ENCODE data around the gene STAC2. TPM values are rescaled to one million over a fixed set of nuclear protein-coding genes. Genes with fewer than 3 reads are reported as not detected.
A peak's percentile ranks its signal among the peaks of the same experiment; 100 is the strongest.

STAC2 gene
- polyA plus RNA-seq, 1 experiment = not detected

DNA sequence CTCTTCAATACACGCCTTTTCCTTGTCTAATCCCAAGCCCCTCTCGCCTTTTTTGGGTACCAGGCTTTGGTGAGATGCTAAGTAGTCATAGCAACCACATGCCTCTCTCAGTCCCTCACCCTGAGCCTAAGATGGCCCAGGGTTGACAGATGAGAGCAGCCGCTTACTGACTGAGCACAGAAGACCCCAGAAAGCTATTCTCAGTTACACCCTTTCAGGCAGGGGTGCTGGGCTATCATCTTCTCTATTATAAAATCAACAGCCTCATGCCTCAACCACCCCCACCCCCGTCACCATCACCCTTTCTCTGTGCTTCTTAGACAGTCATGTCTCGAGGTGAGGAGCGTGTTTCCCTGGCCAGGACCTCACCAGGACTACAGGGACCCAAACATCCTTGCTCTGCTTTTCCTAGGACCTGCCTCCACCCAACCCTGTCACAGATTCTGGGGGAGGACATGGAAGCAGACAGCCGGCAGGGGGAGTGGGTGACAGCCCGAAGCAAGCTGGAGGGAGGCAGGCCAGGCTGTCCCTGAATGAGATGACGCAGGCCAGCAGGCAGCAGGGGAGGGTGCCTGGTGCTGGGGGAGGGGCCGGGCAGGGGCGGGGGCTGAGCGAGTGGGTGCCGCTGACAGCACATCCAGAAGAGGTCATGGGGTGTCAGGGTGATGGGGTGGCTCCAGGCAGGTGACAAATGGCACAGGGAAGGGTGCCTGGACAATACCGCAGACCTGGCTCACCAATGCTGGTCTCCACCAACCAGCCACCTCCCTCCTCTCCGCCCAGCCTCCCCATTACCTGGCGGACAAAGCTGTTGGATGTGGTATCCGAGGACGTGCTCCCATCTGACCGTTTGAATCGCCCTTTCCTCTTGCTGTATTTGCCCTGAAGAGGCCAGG is 31.4 kb downstream of the STAC2 start:
- H3K27me3 ChIP-seq (ENCODE audit: control insufficient read depth, insufficient read depth, low read length) = no peaks in the 10 kb centered on the region
- TF ChIP-seq, protein P1, sequence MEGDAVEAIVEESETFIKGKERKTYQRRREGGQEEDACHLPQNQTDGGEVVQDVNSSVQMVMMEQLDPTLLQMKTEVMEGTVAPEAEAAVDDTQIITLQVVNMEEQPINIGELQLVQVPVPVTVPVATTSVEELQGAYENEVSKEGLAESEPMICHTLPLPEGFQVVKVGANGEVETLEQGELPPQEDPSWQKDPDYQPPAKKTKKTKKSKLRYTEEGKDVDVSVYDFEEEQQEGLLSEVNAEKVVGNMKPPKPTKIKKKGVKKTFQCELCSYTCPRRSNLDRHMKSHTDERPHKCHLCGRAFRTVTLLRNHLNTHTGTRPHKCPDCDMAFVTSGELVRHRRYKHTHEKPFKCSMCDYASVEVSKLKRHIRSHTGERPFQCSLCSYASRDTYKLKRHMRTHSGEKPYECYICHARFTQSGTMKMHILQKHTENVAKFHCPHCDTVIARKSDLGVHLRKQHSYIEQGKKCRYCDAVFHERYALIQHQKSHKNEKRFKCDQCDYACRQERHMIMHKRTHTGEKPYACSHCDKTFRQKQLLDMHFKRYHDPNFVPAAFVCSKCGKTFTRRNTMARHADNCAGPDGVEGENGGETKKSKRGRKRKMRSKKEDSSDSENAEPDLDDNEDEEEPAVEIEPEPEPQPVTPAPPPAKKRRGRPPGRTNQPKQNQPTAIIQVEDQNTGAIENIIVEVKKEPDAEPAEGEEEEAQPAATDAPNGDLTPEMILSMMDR (IDR thresholded peaks at IDR 0.05; ENCODE audit: low read depth, low read length) = peak; percentile 52
- H3K4me3 ChIP-seq (ENCODE audit: low read depth, low read length) = no peak overlapping the region
- CTCF ChIA-PET = interaction anchor here (0.7 to 2.4 kb wide), 5 partner anchors 8 to 50 kb away, joined by 3 to 18 read pairs (median 5); no protein-coding TSS in a partner anchor
- no peak for DNase-seq (ENCODE audit: low read depth, low spot score)
- H3K9me3 ChIP-seq (ENCODE audit: control insufficient read depth, insufficient read depth, low read length) = no peaks in the 10 kb centered on the region; the same call in 1 of the 2 replicates
- POLR2A ChIA-PET = interaction anchor here (1.2 kb wide), 1 partner anchor 30 kb away, joined by 3 read pairs; no protein-coding TSS in a partner anchor
- H3K27ac ChIP-seq (ENCODE audit: low read depth, low read length) = no peak overlapping the region

DNA sequence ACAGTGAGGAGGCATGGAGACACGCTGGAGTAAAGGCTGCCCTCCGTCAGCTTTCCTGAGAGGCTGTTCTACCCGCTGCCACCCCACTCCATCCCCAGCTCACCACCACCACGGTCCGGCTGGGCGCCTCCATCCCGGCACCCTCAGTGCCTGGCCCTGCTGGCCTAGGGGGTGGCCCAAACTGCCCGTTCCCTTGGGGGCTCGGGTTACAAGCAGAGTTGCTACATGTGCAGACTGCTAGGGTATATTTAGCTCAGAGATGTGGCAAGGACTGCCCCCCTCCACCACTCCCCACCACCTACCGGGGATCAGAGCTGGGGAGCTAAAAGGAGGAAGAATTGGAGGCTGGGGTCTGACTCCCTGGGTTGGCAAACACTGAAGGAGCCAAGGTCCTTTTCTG is 32.4 kb downstream of the STAC2 start:
- ChIA-PET CTCF (no interaction called here), POLR2A (no interaction called here)
- no peak for DNase-seq (ENCODE audit: low read depth, low spot score)
- H3K27ac ChIP-seq (ENCODE audit: low read depth, low read length) = no peak overlapping the region
- TF ChIP-seq, protein P1 (IDR thresholded peaks at IDR 0.05; ENCODE audit: low read depth, low read length) = no peak
- H3K27me3 ChIP-seq (ENCODE audit: control insufficient read depth, insufficient read depth, low read length) = no peaks in the 10 kb centered on the region
- no peak overlapping the region for H3K4me3 ChIP-seq (ENCODE audit: low read depth, low read length)
- H3K9me3 ChIP-seq (ENCODE audit: control insufficient read depth, insufficient read depth, low read length) = no peaks in the 10 kb centered on the region; the same call in 1 of the 2 replicates

DNA sequence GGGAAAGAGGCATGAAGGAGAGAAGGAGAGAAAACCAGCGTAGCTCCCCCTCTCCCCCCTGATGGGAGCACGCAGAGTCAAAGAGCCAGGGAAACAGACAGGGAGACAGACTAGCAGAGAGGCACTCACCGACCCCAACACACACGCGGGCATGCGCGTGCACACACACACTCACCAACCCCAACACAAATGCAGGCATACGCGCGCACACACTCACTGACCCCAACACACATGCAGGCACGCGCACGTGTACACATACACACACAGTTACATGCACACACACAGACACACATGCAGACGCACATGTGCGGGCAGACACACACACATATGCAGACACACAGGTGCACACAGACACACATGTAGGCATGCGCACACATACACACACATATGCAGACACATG is 32.8 kb downstream of the STAC2 start:
- Histone ChIP-seq H3K9me3 (ENCODE audit: control insufficient read depth, insufficient read depth, low read length) (no peaks in the 10 kb centered on the region; the same call in 1 of the 2 replicates), H3K27ac (ENCODE audit: low read depth, low read length) (no peak overlapping the region), H3K4me3 (ENCODE audit: low read depth, low read length) (no peak overlapping the region), H3K27me3 (ENCODE audit: control insufficient read depth, insufficient read depth, low read length) (no peaks in the 10 kb centered on the region)
- TF ChIP-seq, protein P1 (IDR thresholded peaks at IDR 0.05; ENCODE audit: low read depth, low read length) = no peak
- DNase-seq (ENCODE audit: low read depth, low spot score) = no peak
- POLR2A ChIA-PET = no interaction called here
- CTCF ChIA-PET = interaction anchor here (1.5 kb wide), 1 partner anchor 51 kb away, joined by 3 read pairs; no protein-coding TSS in a partner anchor

DNA sequence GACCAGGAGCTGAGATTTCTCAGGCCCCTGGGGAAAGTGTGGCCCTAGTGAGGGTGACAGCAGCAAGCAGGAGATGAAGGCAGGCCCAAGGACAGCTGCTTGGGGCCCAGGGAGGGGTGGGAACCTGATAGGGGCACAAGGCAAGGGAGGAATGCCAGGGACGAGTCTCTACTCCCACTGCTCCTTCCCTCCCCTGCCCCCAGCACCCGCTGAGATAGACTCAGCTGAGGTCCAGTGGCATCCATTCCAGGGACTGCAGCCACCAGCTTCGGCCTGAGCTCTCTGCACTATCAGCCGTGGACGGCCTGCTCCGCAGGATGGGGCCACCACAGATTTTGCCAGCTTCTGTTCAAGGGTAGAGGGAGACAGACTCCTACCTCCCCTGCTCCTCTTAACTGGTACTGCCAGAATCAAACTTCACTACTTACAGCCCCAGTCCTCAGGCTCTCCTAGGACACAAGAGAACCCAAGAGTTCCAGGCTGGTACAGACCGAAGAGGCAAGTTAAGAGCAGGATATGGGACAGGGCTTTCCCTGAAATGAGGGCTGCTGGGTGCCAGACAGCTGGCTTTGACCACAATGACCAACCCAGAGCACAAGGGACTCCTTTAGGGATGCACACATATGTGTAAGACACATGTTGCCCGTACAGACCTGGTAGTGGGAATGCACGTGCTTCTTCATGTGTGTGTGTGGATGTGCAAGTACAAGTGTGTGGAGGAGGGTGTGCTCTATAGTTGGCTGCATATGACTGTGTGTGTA is 33.8 kb downstream of the STAC2 start:
- CTCF ChIA-PET = interaction anchor here (1.5 kb wide), 1 partner anchor 52 kb away, joined by 3 read pairs; no protein-coding TSS in a partner anchor

More for the DNA sequence above, 33.8 kb downstream of the STAC2 start:
- POLR2A ChIA-PET = interaction anchor here (0.8 kb wide), 1 partner anchor 8 kb away, joined by 3 read pairs; the partner anchor contains the start of gene RPL19
- H3K27me3 ChIP-seq (ENCODE audit: control insufficient read depth, insufficient read depth, low read length) = no peaks in the 10 kb centered on the region
- no peak overlapping the region for H3K4me3 ChIP-seq (ENCODE audit: low read depth, low read length)
- TF ChIP-seq, protein P1 (IDR thresholded peaks at IDR 0.05; ENCODE audit: low read depth, low read length) = no peak
- no peak overlapping the region for H3K27ac ChIP-seq (ENCODE audit: low read depth, low read length)
- no peak for DNase-seq (ENCODE audit: low read depth, low spot score)
- H3K9me3 ChIP-seq (ENCODE audit: control insufficient read depth, insufficient read depth, low read length) = no peaks in the 10 kb centered on the region
